ENCODE measurements around the gene TPST2.
"Not testable (repeated sequence)": the region's sequence is repeated elsewhere in the genome, so short reads cannot be mapped to it uniquely, and the experiment has no call there.

TPST2 gene

GRCh38 chr22:26528518-26528917, 61.4 kb downstream of the TPST2 start:
- not testable (repeated sequence) for DNase-seq

DNA sequence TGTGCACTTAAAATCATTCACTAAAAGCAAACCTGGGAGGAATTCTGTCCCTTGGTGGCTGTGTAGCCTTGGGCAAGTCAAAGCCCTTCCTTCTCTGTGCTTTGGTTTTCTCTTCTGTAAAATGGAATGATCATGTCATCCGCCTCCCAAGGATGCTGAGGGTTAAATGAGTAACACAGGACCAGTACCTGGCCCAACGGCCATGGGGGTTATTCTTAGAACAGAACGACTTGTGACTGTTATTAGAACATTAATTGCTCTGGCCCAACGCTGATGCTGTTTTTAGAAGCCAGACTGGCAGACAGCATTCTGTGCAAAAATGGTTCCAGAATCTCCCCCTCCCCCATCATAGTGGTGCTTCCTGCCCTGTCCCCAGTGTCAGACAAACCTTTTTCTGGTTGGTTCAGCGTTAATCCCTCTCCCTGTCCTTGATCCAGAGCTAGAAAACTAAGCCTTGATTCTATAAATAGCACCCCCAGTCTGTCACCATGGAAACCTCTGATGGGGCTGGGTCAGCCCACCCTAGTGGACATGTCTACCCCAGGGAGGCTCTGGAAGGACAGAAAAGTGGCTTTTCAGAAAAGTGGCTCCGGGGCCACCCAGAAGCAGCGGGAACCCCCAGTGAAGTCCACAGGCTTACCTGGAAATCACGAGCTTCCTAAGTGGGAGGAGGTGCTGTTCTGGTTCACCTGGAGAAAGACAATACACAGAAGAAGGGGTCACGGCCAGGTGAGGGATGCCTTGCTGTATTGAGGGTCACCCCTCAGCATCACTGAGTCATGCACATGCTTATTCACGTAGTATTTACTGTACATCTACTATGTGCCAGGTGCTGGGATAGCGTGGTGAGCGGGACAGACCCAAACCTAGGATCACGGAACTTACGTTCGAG, 62.1 kb downstream of the TPST2 start:
- no peak for DNase-seq

DNA sequence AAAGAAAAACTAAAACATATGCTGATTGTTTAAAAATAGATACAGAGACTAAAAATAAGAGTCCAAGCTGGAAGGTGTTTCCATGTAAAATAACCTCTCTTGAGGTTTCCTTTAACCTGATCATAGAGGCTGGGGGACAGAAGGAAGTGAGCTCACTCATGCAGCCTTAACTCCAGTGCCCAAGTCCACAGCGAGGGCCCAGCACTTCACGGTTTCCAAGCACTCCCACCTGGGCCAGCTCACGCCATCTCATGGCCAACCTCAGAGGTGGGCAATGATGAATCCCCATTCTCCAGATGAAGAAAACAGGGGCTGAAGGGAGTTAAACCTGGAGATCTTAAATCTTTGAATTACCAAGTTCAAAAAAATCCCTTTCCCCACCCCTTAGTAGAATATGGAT, 62.8 kb downstream of the TPST2 start:
- no peak for DNase-seq

- DNase-seq = no peak
Measured at GRCh38 chr22:26525946-26526564, 63.9 kb downstream of the TPST2 start.

GRCh38 chr22:26524870-26525269, 65.1 kb downstream of the TPST2 start:
- DNase-seq = no peak

DNA sequence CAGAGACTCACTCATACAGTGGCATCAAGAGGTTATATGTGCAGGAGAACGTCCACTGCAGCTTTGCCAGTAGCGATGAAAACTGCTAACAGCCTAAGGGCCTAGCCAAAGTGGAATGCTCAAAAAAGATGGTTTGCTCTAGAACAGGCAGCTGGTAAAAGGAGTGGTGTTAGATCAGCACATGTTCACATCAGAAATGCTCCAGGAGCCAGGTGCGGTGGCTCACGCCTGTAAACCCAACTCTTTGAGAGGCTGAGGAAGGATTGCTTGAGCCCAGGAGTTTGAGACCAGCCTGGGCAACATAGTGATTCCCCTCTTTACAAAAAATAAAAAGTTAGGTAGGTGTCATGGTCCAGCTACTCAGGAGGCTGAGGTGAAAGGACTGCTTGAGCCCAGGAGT, 67.3 kb downstream of the TPST2 start:
- DNase-seq = no peak

GRCh38 chr22:26522012-26522411, 67.9 kb downstream of the TPST2 start:
- DNase-seq = no peak

DNA sequence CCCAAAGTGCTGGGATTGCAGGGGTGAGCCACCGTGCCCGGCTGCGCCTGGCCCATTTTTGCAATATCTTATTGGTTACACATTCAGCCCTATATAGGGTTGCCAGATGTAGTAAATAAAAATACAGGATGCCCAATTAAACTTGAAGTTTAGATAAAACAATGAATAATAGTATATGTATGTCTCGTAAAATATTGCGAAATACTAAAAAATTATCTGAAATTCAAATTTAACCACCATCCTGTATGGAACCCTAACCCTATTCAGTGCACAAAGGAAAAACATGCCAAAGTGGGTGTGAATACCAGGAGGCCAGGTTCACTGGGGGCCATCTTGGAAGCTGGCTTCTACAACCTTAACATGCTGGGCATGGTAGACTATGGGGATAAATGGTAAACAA, 72.5 kb downstream of the TPST2 start:
- DNase-seq = no peak

DNA sequence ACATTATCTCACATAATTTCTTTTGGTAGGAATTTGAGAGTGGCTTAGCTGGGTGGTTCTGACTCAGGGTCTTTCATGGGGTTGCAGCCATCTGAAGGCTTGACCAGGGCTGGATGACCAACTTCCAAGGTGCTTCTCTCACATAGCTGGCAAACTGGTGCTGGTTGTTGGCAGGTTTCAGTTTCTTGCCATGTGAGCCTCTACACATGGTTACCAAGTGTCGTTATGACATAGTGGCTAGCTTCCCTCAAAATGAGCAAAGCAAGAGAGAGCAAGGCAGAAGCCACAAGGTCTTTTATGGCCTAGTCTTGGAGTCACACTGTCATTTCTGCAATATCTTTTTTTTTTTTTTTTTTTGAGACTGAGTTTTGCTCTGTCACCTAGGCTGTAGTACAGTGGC, 73.4 kb downstream of the TPST2 start:
- no peak for DNase-seq

DNA sequence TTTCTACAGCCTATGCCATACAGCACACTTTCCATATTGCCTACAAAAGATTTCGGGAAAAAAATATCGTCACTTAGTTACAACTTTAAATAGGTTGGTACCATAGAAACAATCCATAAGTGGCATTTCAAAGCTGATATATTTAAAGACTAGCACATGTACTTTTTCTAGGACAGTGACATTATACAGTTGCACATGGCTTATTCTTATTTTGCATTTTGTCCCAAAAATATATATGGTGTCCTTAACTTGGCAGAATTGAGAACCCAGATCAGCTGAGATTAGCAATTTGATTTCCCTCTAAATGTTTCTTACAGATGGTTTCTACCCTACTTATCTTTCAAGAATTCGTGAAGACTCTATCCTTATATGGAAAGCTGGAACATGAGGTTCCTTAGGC, 74.0 kb downstream of the TPST2 start:
- no peak for DNase-seq

DNA sequence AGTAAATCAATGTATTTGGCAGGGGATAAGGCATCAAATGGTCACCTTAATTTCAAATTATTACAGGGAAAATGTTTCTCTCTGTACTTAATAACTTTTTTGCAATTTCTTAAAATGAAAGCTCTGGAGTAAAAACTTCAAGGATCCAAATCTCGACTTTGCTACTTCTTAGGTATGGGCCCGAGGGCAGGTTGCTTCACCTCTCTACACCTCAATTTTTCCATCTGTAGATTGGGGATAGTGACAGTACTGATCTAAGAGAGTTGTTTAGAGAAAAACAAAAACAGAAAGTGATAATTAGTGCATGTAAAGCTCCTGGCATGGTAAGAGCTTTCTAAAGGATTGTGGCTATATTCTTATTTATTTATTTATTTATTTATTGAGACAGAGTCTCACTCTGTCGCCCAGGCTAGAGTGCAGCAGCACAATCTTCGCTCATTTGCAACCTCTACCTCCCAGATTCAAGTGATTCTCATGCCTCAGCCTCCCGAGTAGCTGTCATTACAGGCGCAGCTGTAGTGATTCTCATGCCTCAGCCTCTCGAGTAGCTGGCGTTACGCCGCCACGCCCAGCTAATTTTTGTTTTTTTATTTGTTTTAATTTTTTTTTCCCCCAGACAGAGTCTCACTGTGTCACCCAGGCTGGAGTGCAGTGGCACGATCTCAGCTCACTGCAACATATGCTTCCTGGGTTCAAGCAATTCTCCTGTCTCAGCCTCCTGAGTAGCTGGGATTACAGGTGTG, 75.3 kb downstream of the TPST2 start:
- no peak for DNase-seq

DNA sequence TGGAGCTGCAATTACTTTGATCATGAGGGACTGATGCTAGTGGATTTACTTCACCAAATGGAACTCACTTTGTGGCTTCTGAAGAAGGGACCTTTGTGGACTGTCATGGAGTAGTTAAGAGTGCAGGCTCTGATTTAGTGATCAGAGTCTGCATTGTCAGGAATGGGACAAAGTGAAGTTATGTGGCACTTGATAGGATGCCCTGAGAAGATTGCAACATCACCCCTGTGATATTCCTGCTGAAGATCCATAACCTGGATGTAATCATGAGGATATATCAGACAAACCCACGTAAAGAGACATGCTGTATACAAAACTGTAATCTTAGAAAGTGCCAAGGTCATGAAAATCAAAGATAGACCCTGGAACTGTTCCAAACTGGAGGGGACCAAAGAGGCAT, 76.1 kb downstream of the TPST2 start:
- no peak for DNase-seq

DNA sequence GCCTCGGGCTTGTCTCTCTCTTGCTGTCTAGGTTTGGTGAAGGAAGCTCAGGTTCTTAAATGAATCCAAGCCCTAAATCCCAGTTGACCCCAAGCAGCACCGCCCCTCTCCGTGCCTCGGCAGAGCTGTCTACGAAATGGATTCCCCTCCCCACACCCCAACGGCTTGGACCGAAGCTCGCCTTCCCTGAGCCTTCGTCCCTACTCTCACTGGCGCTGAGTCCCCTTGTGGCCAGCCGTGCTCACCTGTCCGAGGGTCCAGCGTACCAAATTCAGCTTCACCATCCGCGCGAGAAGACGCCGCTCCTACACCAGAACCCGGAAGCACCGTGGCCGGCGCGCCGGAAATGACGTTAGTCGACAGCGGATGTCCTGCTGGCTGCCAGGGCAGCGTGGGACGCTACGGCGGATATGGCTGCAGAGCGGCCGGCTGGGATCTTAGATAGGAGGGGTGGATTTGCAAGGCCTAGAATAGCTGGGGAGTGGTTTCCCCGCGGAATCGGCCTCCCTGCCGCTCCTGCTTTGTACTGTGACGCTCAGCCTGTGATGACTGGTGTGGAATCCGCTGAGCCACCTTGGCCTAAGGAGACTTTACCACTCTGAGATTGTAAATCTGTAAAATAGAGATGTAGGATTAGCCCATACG, 77.7 kb downstream of the TPST2 start, which contains the start of gene TFIP11:
TFIP11 (minus strand) TSS at position 325 of the 645 bp plus-strand sequence. CDS start 2,201 bp downstream, outside the sequence.
- DNase-seq = peak; percentile 75

DNA sequence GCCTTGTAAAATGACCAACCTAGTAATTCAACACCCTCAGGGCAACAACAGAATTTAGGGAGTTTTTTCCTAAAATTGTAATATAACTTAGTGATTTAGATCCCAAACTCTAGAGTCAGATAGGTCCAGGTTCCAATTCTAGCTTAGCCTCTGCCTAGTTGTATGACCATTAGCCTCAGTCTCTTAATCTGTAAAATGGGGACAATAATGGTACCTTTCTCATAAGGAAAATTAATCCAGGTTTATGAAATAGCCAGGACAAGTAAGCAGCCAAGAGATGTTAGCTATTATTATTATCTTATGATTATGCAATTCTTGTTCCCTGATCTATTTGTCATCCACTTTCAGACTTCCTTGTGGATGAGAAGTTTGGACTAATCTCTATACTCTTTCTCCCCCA, 81.8 kb downstream of the TPST2 start:
- DNase-seq = no peak

DNA sequence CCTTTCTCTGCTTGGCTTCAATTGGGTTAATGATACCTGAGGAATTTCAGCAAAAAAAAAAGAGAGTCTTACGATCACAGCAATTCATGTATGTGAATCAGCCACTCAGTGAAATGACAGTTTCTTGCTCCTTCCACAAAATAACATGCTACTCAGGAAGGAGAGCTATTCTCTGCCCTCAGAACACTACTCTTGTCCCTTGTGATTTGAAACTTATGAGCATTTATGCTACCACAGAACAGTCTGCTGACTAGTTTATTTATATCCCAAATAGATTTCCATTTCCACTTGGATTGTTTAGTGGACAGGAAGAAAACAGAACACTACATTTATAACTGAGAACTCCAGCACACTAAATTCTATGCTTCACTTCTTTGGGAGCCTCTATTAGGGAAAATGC, 86.2 kb downstream of the TPST2 start:
- DNase-seq = no peak

DNA sequence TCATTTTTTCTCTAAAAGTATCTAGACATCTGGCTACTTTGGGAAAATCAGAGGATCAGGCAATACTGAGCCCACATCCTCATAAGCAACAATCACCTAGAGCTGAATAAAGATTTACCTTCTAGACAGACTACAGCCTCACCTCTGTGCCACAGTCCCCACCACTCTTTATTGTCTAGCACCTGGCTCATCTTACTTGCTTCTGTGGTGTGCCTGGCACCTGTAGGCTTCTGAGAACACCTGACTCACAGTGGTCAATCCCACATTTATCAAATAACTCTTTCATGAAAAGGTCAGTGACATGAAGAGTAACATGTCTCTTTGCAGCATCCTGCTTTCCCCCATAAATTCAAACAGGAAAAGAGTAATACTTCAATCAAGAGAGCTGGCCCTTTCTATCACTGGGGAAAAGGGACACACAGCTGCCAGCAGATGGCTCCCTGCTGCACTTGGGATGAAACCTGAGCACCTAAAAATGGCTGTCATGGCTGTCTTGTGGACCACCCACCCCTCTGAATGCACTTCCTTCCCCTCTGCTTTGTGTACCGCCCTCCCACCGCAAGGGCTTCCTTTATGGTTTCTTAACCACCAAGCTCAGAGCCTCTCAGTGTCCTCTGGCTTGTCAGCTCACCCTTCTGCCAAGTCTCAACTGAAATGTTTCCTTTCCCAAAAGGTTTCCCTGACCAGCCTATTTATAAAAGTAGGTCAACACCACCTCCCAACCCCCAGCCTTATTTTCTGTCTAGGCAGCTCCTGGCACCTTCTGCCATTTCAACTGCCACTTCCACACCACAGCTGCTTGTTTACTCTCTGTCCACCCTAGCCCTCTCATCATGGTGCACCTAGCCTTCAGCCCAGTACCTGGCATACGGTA, 87.0 kb downstream of the TPST2 start:
- no peak for DNase-seq

DNA sequence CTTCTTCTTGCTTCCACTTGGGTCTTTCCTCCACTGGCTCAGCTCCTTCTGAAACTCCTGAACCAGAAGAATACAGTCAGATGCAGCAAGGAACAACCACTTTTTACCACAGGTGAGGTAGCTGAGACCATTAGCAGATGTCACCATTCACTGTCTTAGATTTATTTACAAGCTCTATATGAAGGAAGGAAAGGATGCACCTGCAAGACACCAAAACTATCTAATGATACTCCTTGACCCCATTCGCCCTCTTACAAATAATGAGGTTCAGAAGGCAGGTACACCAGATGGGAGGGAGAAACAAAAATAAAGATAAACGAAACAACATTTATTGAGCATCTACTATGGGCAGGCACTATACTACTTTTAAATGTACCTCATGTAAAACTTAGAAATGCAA, 87.9 kb downstream of the TPST2 start:
- no peak for DNase-seq

GRCh38 chr22:26499188-26499703, 90.7 kb downstream of the TPST2 start:
- DNase-seq = no peak

DNA sequence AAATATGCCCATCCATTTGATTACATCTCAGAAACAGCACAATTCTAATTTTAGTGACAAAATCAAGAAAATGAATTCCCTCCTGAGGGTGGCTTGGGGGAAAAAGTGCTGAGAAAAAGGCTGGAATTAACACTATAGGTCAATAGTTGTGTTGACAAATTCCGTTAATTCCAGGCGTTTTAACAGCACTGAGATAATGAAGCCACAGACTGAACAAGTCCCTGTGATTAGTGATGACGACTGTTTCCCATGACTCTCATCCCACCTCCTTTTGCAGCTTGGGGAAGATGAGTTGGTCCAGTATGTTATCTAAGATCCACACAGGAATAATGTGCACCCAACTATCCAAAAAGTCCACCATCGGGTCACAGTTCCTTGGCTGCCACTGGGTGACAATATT, 93.5 kb downstream of the TPST2 start:
- DNase-seq = no peak

- no peak for DNase-seq
Measured at GRCh38 chr22:26494506-26494905, 95.4 kb downstream of the TPST2 start.

DNA sequence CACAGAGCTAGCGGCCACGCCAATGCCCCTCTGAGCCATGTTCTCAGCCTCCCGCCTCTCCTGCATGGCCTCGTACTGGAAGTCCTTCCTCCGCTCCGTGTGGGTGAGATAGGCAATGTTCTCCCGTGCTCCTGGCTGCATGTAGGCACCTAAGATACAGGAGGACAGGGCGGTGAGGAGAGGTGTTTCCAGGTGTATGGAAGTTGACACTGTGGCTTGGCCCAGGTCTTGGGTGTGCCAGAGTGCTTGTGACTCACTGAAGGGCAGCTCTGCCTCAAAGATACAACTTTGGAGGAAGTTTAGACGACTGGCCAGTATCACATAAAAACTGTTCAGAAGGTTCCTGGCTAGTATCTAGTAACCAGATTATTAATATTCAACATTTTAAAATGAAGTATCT, 97.7 kb downstream of the TPST2 start:
- no peak for DNase-seq

- DNase-seq = no peak
Measured at GRCh38 chr22:26489447-26490036, 100.4 kb downstream of the TPST2 start.
